ENCODE data around the gene PRRT4. TPM values are rescaled to one million over a fixed set of nuclear protein-coding genes. Genes with fewer than 3 reads are reported as not detected.
A peak's percentile ranks its signal among the peaks of the same experiment; 100 is the strongest.

Gene PRRT4
- total RNA-seq, 1 donor from 2014 or later = 1.6 TPM

GRCh38 chr7:128390871-128391565, 29.5 kb upstream of the PRRT4 start:
- no peak for TF ChIP-seq CTCF (IDR thresholded peaks at IDR 0.05; ENCODE audit: borderline replicate concordance)
- intact Hi-C loops (cut with micrococcal nuclease) = no loop called here
- Histone ChIP-seq H3K27ac (replicated peaks) (no peak overlapping the region), H3K9me3 (replicated peaks) (no peaks in the 10 kb centered on the region), H3K4me1 (peaks cover 9% of the 10 kb centered on the region), H3K36me3 (peaks cover 32% of the 10 kb centered on the region), H3K4me3 (no peak overlapping the region), H3K27me3 (ENCODE audit: low read depth) (peaks cover 13% of the 10 kb centered on the region)
- DNase-seq = no peak

DNA sequence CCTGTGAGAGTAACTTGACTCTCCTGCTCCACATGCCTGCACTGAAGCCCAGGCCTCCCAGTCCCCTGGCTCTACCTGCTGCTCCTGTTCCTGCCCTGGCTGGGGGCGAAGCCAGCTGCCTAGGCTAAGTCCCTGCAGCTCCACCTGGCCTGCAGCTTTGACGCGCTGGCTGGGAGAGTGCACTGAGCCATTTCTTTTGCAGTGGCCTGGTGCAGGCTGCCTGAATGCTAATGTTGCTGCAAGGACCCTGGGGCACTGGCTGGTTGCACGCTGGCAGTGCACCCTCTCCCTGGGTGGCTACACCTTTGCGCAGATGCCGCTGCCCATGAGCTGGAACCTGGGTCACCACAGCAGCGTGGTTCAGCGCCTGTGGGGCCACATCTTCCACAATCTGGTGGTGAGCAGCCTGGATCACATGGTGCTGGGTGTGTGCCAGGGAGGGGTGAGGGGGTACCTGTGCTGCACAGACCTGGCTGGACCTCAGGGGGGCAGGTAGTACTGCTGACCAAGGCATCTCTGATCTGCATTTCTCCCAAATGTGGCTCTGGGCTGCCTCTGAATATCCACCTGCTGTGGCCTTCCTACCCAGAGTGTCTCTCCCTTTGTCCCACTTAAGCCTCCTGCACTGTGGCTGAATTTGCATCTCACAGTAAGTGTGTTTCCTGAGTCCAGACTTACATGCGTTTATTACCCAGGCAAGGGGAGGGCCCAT, 28.3 kb upstream of the PRRT4 start:
- no peak for TF ChIP-seq CTCF (IDR thresholded peaks at IDR 0.05; ENCODE audit: borderline replicate concordance)
- intact Hi-C loops (cut with micrococcal nuclease) = no loop called here
- DNase-seq = no peak

DNA sequence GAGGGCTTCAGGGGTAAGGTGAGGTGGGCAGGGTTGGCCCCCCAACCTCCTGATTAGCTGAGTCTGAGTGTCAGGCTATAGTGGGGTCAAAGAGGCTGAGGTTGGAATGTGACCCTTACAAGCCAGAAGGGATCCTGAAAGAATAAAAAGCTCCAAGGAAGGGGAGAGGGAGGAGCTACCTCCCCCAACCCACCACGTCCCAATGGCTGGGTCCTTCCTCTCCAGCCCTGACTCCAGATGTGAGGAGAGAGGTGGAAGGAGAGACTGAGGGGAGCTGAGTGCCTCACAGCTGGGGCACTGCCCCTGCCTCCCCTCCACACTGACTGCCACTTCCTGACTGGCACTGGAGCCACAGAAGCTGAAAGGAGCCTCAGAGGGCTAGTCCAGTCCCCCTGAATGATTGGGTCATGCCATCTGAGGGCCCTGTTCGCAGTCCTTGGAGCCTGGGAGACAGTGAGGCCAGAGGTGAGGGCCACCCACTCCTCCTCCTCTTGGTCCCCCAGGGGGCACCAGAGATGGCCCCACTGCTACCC, 27.7 kb upstream of the PRRT4 start:
- Histone ChIP-seq H3K9me3 (replicated peaks) (no peaks in the 10 kb centered on the region), H3K4me1 (peaks cover 9% of the 10 kb centered on the region), H3K27me3 (ENCODE audit: low read depth) (peaks cover 13% of the 10 kb centered on the region), H3K36me3 (peaks cover 15% of the 10 kb centered on the region), H3K4me3 (no peak overlapping the region), H3K27ac (replicated peaks) (no peak overlapping the region)
- intact Hi-C loops (cut with micrococcal nuclease) = no loop called here
- DNase-seq = no peak
- TF ChIP-seq CTCF (IDR thresholded peaks at IDR 0.05; ENCODE audit: borderline replicate concordance) = no peak

More for the DNA sequence above, 28.3 kb upstream of the PRRT4 start:
- Histone ChIP-seq H3K4me1 (peaks cover 9% of the 10 kb centered on the region), H3K4me3 (no peak overlapping the region), H3K36me3 (peaks cover 20% of the 10 kb centered on the region), H3K27me3 (ENCODE audit: low read depth) (peaks cover 13% of the 10 kb centered on the region), H3K27ac (replicated peaks) (no peak overlapping the region), H3K9me3 (replicated peaks) (no peaks in the 10 kb centered on the region)

- no peak overlapping the region for H3K4me3 ChIP-seq
- intact Hi-C loops (cut with micrococcal nuclease) = no loop called here
- peaks cover 13% of the 10 kb centered on the region for H3K27me3 ChIP-seq (ENCODE audit: low read depth)
- TF ChIP-seq CTCF (IDR thresholded peaks at IDR 0.05; ENCODE audit: borderline replicate concordance) = no peak
- no peak for DNase-seq
- peaks cover 9% of the 10 kb centered on the region for H3K36me3 ChIP-seq
- H3K9me3 ChIP-seq (replicated peaks) = no peaks in the 10 kb centered on the region
- no peak overlapping the region for H3K27ac ChIP-seq (replicated peaks)
- peaks cover 9% of the 10 kb centered on the region for H3K4me1 ChIP-seq
Measured at GRCh38 chr7:128388145-128388485, 26.6 kb upstream of the PRRT4 start.

DNA sequence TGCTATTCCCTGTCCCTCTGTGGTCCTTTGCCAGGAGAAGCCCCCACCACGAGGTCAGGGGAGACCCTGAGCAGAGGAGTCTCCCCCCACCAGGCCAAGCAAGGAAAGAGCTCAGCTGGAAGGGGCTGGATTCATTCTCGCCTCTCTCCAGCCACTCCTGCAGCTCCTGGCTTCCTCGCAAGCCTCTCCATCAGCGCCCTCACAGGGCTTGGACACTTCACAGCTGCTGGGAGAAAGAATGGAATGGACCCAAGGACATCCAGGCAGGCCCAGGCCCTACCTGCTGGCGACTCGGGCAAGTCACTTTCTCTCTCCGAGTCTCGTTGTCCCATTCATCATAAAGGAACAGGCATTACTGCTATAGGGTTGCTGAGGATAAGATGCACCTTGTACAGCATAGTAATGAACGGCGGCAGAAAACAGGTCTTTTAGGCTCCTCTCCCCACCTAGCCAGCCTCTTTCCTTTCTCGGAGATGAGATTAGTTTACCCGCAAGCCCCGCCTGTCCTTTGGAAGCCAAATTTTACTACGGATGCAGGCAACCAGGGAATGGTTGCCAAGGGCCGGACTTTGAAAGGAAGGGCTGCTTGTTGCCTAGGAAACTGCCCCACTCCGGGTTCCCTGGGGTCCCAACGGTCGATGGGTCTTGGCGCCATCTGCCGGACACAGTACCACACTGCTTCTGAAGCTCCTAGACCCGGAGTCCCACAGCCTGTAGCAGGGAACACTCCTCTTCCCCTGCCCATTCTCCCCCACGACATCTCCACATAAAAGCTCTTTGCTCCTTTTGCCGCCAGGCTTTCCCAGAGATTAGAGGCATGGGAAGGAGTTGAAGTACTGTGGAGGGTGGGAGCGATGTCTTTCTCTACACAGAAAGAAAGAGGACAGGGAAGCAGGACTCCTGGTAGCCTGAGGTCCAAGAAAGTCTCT, 26.0 kb upstream of the PRRT4 start:
- H3K36me3 ChIP-seq = peaks cover 4% of the 10 kb centered on the region
- peaks cover 9% of the 10 kb centered on the region for H3K4me1 ChIP-seq
- H3K9me3 ChIP-seq (replicated peaks) = no peaks in the 10 kb centered on the region
- no peak overlapping the region for H3K27ac ChIP-seq (replicated peaks)
- intact Hi-C loops (cut with micrococcal nuclease) = no loop called here
- H3K27me3 ChIP-seq (ENCODE audit: low read depth) = peaks cover 13% of the 10 kb centered on the region
- peak; percentile 92 for TF ChIP-seq CTCF (IDR thresholded peaks at IDR 0.05; ENCODE audit: borderline replicate concordance)
- H3K4me3 ChIP-seq = peak overlapping the region; percentile 37
- DNase-seq = peak; percentile 84

Data from left ventricle myocardium inferior (tissue), 1 donor.